ENCODE measurements around the gene KIAA0408. TPM values are rescaled to one million over a fixed set of nuclear protein-coding genes. Genes with fewer than 3 reads are reported as not detected.

KIAA0408 gene
- polyA plus RNA-seq, 1 of the 3 experiments (the other 2 are of a cell fraction), result 4.0 TPM

DNA sequence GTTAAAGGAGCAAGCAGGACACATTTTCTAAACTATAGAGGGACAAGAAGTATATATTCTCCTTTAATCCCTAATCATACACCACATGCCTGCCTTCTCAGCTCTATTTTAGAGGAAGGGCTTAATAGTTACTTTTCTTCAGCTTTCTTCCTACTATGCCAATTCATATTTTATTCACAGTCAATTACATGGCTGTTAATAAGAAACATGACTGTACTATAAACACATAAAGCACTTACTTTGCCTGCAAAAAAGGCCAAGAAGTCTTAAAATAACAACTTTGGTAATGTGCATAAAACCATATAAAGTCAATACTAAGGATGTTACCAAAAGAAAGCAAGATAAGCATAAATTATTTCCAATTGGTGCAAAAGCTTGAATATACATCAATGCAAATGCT, 6.4 kb downstream of the KIAA0408 start:
- TF ChIP-seq TEAD4 (IDR thresholded peaks at IDR 0.05; ENCODE audit: borderline replicate concordance, insufficient read depth), result no peak
- TF ChIP-seq, protein P1, sequence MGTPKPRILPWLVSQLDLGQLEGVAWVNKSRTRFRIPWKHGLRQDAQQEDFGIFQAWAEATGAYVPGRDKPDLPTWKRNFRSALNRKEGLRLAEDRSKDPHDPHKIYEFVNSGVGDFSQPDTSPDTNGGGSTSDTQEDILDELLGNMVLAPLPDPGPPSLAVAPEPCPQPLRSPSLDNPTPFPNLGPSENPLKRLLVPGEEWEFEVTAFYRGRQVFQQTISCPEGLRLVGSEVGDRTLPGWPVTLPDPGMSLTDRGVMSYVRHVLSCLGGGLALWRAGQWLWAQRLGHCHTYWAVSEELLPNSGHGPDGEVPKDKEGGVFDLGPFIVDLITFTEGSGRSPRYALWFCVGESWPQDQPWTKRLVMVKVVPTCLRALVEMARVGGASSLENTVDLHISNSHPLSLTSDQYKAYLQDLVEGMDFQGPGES (IDR thresholded peaks at IDR 0.05; ENCODE audit: low read depth, low read length), result no peak
- no peak for TF ChIP-seq POLR2AphosphoS5 (IDR thresholded peaks at IDR 0.05; ENCODE audit: low read depth, low read length)
- TF ChIP-seq FOSL2 (IDR thresholded peaks at IDR 0.05; ENCODE audit: borderline replicate concordance, low read depth), result no peak
- TF ChIP-seq, protein P2, sequence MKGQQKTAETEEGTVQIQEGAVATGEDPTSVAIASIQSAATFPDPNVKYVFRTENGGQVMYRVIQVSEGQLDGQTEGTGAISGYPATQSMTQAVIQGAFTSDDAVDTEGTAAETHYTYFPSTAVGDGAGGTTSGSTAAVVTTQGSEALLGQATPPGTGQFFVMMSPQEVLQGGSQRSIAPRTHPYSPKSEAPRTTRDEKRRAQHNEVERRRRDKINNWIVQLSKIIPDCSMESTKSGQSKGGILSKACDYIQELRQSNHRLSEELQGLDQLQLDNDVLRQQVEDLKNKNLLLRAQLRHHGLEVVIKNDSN (IDR thresholded peaks at IDR 0.05; ENCODE audit: borderline replicate concordance, low read depth), result no peak
- TF ChIP-seq RXRA (IDR thresholded peaks at IDR 0.05; ENCODE audit: borderline replicate concordance, low read depth), result no peak
- TF ChIP-seq, protein P3, sequence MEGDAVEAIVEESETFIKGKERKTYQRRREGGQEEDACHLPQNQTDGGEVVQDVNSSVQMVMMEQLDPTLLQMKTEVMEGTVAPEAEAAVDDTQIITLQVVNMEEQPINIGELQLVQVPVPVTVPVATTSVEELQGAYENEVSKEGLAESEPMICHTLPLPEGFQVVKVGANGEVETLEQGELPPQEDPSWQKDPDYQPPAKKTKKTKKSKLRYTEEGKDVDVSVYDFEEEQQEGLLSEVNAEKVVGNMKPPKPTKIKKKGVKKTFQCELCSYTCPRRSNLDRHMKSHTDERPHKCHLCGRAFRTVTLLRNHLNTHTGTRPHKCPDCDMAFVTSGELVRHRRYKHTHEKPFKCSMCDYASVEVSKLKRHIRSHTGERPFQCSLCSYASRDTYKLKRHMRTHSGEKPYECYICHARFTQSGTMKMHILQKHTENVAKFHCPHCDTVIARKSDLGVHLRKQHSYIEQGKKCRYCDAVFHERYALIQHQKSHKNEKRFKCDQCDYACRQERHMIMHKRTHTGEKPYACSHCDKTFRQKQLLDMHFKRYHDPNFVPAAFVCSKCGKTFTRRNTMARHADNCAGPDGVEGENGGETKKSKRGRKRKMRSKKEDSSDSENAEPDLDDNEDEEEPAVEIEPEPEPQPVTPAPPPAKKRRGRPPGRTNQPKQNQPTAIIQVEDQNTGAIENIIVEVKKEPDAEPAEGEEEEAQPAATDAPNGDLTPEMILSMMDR (IDR thresholded peaks at IDR 0.05), result no peak
- TF ChIP-seq MAX (IDR thresholded peaks at IDR 0.05; ENCODE audit: low read depth), result no peak
- TF ChIP-seq TCF12 (IDR thresholded peaks at IDR 0.05), result no peak
- no peak for TF ChIP-seq SIN3A (IDR thresholded peaks at IDR 0.05; ENCODE audit: borderline replicate concordance, low read depth, low read length)
- TF ChIP-seq TAF1 (IDR thresholded peaks at IDR 0.05; ENCODE audit: borderline replicate concordance, low read depth, low read length), result no peak
- TF ChIP-seq, protein P4, sequence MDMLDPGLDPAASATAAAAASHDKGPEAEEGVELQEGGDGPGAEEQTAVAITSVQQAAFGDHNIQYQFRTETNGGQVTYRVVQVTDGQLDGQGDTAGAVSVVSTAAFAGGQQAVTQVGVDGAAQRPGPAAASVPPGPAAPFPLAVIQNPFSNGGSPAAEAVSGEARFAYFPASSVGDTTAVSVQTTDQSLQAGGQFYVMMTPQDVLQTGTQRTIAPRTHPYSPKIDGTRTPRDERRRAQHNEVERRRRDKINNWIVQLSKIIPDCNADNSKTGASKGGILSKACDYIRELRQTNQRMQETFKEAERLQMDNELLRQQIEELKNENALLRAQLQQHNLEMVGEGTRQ (IDR thresholded peaks at IDR 0.05; ENCODE audit: borderline replicate concordance, low read depth, low read length), result no peak
- no peak for TF ChIP-seq MXI1 (IDR thresholded peaks at IDR 0.05; ENCODE audit: low read depth, low read length)
- TF ChIP-seq NFIC (IDR thresholded peaks at IDR 0.05; ENCODE audit: borderline replicate concordance), result no peak
- Histone ChIP-seq H3K27ac (ENCODE audit: low read depth in 2 of 2, low read length in 1 of 2) (no peak overlapping the region), H3F3A (replicated peaks; ENCODE audit: insufficient read depth) (no peaks in the 10 kb centered on the region), H3K9ac (no peak overlapping the region), H3K9me2 (no peaks in the 10 kb centered on the region), H3K4me3 (ENCODE audit: low read depth in 2 of 2, low read length in 1 of 2) (no peak overlapping the region), H3K36me3 (replicated peaks in 1 of 2; ENCODE audit: control insufficient read depth in 1 of 2, insufficient read depth in 2 of 2, low read length in 1 of 2) (peaks cover 6 to 38% of the 10 kb centered on the region in 2 experiments), H3K4me2 (no peak overlapping the region), H3K9me3 (no peaks in the 10 kb centered on the region), H4K20me1 (ENCODE audit: insufficient read depth) (no peaks in the 10 kb centered on the region), H3K79me2 (ENCODE audit: insufficient read depth) (no peaks in the 10 kb centered on the region), H3K27me3 (ENCODE audit: insufficient read depth) (no peaks in the 10 kb centered on the region), H2AFZ (ENCODE audit: low read depth) (no peak overlapping the region), H3K4me1 (ENCODE audit: control insufficient read depth in 1 of 2, insufficient read depth in 2 of 2, low read depth in 1 of 2, low read length in 1 of 2) (peaks cover 0 to 9% of the 10 kb centered on the region in 2 experiments; a peak in 2 of 4 replicates)
- CTCF ChIA-PET, result interaction anchor here (0.8 to 2.2 kb wide), 5 partner anchors 9 to 86 kb away, joined by 3 to 6 read pairs (median 3); no protein-coding TSS in a partner anchor
- POLR2A ChIA-PET, result no interaction called here
- no peak for DNase-seq

Data from SK-N-SH (cell line).